NCI-H2107 treated with DMSO at 0.1 percent for 48 hours (cell line): ENCODE results near the gene UGT1A3.

Experiments
- DNase-seq: peaks from one replicate; lab custom pipeline; 2025; ENCODE audit not compliant: unreplicated experiment; lab: John Stamatoyannopoulos, UW

The UGT1A3 gene

GRCh38 chr2:233814056-233814835 lies 85.4 kb downstream of the UGT1A3 start:
- DNase-seq: no peak

GRCh38 chr2:233815861-233816260 lies 87.0 kb downstream of the UGT1A3 start:
- DNase-seq: no peak

GRCh38 chr2:233816334-233816733 lies 87.5 kb downstream of the UGT1A3 start:
- no peak for DNase-seq

- no peak for DNase-seq
Measured at GRCh38 chr2:233816771-233817170, 87.9 kb downstream of the UGT1A3 start.

GRCh38 chr2:233817361-233817911 lies 88.6 kb downstream of the UGT1A3 start:
- no peak for DNase-seq

GRCh38 chr2:233817995-233818638 lies 89.3 kb downstream of the UGT1A3 start:
- no peak for DNase-seq

- no peak for DNase-seq
Measured at GRCh38 chr2:233818639-233819621, 90.1 kb downstream of the UGT1A3 start.

GRCh38 chr2:233819884-233820773 lies 91.3 kb downstream of the UGT1A3 start:
- DNase-seq: no peak

- DNase-seq: no peak
Measured at GRCh38 chr2:233820774-233821105, 91.9 kb downstream of the UGT1A3 start.

- no peak for DNase-seq
Measured at GRCh38 chr2:233821196-233821595, 92.4 kb downstream of the UGT1A3 start.

- DNase-seq: no peak
Measured at GRCh38 chr2:233821709-233822100, 92.9 kb downstream of the UGT1A3 start.

- no peak for DNase-seq
Measured at GRCh38 chr2:233822101-233822771, 93.4 kb downstream of the UGT1A3 start.
